Left renal pelvis (tissue), 4 donors: ENCODE data around the gene HACD4. TPM values are rescaled to one million over a fixed set of nuclear protein-coding genes. Genes with fewer than 3 reads are reported as not detected.

Experiments used
- DNase-seq, 4 donors: peaks; one replicate each; pipeline ENCODE4 v3.0.0-alpha.2; 2013; ENCODE audit warnings: low read depth in 4 of 4, low spot score in 3 of 4
- polyA plus RNA-seq, 4 donors: library from polyadenylated mRNA; unstranded; fragments of 120-200 nt; gene quantifications; one replicate each; pipeline ENCODE4 v1.2.1, GENCODE V29; 2013; ENCODE audit not compliant: insufficient read length in 4 of 4

HACD4 gene, protein sequence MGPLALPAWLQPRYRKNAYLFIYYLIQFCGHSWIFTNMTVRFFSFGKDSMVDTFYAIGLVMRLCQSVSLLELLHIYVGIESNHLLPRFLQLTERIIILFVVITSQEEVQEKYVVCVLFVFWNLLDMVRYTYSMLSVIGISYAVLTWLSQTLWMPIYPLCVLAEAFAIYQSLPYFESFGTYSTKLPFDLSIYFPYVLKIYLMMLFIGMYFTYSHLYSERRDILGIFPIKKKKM
- 1 to 10 TPM; 3.1 to 5.1 (median 3.4) TPM for polyA plus RNA-seq

DNA sequence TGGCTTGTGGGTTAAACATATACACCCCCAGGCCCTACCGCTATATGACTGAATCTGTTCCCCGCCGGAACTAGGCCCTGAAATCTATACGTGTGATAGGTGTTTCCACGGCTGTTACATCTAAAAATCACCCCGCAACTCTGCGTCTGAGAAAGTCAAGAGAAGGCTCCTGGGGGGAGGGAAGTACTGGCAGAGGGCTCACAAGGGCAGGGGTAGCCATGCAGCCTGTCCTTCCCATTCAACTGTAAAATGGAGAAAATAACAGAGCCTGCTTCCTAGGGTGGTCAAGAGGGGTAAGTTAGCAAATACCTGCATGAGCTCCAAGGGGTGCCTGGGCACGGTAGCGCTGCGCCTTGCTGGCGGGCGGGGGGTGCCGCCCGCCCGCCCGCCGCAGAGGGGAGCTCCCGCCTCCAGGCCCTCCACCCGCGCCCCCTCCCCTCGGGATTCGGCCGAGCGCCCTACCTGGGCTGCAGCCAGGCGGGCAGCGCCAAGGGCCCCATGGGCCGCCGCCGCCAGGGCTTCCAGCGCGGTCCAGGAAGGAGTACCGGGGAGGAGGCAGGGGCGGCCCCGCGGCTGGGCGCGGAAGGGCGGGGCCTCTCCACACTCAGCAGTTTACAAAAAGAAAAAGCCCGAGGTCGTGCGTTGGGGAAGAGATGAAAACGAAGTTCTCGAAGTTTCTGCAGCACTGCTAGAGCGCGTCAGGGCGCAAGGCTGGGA is at the start of gene HACD4:
TSS of gene HACD4 (minus strand) at position 550 of the 717 bp plus-strand sequence. CDS start at position 500, 50 bp downstream.
- peak; percentile 21 to 38 (median 30) for DNase-seq

DNA sequence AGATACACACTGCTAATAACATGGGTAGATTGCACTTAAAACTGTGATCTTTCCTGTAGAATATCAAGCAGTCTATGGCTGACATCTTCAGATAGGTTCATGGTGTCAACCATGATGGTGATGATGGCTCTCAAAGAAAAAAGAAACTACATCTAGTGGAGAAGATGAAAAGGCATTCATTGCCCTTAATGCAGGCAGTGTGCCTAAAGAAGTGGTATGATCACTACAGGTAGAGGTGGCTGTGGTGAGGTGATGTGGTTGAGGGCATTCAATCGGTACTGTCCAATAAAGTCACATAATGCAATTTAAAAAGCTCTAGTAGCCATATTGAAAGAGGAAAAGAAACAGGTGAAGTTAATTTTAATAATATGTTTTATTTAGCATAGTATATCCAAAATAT is 49.4 kb upstream of the HACD4 start:
- DNase-seq, result no peak

DNA sequence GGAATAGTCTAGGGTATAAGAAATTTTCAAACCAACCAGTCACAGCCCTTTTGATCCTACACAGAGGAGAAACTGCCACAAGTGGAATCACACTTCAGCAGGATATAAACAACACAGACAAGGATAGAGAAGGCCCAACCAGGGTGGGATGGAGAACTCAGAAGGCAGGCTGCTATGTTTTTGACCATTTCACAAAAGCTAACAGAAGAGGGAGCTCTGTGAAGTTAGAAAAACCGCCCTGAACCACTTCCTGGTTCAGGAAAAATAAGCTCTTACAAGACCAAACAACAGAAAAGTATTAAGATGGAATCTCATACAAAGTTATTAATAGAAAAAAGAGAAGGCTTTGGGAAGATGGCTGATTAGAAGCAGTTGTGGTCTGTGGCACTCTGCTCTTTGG is 47.3 kb upstream of the HACD4 start:
- no peak for DNase-seq

DNA sequence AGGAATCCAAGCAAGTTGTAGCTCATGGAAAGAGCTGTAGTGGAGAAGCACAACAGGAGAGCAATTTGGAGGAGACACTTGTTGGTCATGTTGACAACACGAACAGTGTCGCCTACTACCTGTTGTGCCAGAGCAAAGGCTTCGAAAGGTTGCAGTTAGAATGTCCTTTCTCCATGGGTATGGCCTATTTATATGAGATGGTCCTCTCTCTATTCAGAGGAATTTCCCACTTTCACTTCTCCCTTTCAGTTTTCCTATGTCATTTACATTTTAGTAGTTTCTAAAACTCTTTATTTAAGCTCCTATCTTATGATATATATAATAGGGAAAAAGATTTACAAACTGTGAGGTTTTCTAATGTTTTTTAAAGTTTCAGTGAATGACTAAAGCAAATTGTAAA is 46.3 kb upstream of the HACD4 start, which contains the start of gene IFNB1:
TSS of gene IFNB1 (minus strand) at position 162 of the 400 bp plus-strand sequence. CDS start at position 89, 73 bp downstream.
- DNase-seq, result no peak

DNA sequence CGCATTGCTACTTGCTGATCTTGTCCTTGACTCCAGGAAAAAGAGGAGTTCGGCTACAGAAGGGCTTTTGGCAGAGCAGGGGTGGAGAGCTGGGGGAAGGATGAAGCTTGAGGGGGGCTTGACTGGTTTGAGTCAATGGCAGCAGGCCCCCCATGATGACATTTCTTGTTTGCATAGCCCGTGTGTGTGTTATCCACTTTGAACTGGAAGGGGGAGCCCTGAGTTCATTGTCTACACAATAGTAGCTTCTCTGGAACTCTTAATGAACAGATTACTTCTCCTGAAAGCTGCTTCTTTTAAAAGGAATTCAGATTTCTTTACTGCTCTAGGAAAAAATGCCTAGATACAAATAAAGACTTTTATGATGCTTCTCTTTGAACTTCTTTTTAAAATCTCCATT is 44.0 kb upstream of the HACD4 start:
- DNase-seq, result no peak

DNA sequence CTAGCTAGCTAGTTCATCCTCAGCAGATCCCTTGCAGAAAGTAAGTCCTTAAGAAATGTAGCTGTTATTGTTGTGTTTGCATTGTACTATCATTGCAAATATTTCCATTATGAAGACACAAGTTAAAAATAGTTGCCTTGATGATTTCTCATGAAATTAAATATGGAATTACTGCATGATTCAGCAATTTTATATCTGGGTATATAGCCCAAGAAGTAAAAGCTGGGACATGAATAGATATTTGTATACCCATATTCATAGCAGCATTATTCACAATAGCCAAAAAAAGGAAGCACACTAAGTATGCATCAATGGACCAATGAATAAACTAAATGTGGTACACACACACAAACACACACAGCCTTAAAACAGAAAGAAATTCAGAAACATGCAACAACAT is 39.5 kb upstream of the HACD4 start:
- DNase-seq, result no peak

DNA sequence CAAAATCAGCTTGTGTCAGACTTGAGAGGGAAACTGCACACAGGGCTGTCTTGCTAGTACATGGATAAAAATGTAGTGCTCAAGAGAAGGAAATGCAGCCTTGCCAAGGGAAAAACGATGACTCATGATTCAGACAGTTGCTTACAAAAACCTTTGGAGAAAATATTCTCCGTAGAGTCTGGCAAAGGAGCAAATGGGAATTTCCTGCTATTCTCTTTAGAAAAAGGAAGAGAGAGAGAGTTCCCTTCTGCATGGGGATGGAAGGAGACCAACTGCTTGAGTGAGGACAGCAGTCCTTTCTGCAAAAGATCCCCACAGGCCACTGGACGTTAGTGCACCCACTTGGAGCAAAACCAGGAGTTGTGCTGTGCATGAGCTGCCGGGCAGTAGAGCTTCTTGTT is 38.7 kb upstream of the HACD4 start:
- peak; percentile 8 to 26 (median 12) for DNase-seq

DNA sequence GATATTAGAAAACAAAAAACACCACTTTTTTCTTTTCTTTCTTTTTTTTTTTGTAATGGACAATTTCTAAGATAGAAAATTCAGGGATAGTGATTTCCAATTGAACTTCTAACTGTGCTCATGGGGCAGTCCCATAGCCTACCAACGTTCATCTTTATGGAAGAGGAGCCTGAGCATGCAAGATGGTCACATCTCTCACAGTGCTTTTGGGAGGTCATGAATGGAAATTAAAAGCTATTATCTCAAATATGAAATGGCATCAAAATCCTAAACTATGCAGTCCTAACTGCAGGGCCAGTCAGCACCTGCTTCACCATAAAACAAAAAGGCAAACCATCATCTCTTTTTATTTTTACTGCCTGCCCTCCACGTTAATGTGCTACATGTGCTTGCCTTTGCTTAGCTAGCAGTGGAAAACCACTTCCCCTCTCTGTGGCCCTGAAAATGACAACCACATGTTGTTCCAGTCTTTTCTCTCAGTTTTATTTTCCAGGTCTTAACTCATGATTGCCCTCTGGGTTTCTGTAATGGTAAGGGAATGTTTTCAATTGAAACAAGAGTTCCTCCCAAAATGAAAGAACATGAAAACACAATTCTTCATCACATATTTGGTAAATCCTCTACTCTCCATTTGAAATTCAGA is 29.6 kb upstream of the HACD4 start:
- DNase-seq, result no peak

DNA sequence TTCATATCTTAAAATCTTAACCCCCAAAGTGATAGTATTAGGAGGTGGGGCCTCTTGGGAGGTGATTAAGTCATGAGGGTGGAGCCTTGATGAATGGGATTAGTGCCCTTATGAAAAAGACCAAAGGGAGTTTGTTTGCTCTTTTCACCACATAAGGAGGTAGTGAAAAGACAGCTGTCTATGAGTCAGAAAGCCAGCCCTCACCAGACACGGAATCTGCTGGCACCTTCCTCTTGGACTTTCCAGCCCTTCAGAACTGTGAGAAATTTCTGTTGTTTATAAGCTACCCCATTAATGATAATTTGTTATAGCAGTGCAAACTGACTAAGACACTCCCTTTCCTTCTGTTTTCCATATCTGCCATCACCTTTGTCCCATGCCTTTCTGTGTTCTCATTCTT is 25.5 kb upstream of the HACD4 start:
- no peak for DNase-seq

DNA sequence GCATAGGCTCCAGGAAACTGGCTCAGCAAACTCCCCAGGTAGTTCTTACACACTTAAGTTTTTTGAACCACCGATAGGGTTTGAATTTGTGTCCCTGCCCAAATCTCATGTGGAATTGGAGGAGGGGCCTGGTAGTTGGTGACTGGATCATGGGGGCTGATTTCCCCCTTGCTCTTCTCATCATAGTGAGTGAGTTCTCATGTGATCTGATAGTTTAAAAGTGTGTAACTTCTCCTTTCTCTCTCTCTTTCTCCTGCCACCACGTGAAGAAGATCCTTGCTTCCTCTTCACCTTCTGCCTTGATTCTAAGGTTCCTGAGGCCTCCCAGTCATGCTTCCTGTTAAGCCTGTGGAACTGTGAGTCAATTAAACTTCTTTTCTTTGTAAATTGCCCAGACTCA is 22.4 kb upstream of the HACD4 start:
- DNase-seq, result no peak

DNA sequence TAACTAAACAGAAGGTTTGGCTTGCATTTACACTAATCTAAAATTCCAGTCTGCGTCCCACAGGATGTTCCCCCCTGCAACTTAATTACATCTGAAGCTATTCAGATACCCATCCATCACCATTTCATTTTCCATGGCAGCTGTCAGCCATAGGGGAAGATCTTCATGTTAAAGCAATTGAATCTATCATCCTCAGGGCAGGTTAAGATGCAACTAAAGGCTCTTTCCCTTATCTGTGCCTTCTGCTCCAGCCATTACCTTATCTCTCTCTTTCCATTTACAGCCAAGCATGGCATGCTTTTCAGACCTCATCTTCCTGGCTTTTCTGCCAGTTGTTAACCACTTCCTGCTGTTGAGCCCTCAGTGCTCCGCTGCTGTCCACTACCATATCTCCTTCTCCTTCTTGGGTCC is 15.8 kb upstream of the HACD4 start:
- no peak for DNase-seq

DNA sequence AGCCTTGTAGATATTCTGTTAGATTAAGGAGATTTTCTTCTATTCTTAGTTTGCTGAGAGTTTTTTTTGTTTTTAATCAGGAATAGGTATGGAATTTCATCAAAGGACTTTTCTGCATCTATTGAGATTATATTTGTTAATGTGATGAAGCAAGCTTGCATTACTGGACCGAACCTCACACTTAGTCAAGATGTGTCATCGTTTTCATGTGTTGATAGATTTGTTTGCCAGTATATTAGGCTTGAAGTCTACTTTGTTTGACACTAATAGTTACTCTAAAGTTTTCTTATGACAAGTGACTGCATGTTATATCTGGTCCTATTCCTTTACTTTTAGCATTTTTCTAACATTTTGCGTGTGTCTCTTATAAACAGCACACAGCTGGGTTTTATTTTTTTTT is 12.4 kb upstream of the HACD4 start:
- no peak for DNase-seq

DNA sequence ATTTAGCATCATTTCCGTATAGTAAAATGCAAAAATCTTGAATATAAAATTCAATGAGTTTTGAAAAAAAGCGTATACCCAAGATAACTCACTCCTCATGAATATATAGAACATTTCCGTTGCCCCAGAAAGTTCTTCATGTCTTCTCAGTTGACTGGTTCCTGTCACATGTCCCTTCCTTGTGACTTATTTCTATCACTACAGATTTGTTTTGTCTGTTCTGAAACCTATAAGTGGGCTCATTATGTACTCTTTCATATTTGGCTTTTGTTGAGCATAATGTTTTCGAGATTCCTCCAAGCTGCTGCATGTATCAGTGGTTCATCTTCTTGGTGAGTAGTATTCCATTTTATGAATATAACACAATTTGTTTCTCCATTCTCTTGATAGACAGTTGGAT is 11.0 kb upstream of the HACD4 start:
- DNase-seq, result no peak

DNA sequence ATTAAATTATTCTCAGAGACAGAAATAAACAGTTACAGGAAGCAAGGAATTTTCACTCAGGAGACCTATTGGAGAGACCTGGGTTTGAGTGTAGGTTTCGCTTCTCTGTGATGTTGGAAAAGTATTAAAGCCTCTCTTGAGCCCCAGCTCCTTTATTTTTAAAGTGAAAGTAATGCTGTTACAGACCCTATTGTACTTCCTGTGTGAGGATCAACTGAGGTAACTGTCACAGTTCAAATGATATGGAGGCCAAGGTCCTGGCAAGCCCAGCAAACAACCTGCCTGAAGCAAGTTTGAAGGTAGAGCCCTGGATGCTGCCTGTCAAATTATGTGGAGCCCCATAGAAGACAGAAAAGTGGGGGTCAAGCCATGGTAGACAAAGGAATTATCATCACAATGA is 7.9 kb upstream of the HACD4 start:
- no peak for DNase-seq

DNA sequence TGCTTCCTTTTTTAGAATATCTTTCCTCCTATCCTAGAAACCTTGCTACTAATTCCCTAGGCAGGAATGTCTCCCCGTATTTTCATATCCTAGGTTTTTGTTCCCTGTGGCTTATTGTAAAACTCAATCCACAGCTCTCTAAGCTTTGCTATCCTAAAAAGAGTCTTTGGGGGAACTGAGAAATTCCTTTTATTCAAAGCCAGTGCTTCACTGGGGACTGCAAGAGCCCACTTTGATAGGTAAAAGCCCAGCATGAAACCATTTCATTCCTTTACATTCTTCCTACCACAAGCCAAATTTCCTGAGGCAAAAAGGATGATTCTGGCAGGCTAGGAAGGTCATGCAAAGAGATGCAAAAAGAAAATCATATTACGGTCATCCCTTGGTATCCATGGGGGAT is 5.8 kb upstream of the HACD4 start:
- no peak for DNase-seq

DNA sequence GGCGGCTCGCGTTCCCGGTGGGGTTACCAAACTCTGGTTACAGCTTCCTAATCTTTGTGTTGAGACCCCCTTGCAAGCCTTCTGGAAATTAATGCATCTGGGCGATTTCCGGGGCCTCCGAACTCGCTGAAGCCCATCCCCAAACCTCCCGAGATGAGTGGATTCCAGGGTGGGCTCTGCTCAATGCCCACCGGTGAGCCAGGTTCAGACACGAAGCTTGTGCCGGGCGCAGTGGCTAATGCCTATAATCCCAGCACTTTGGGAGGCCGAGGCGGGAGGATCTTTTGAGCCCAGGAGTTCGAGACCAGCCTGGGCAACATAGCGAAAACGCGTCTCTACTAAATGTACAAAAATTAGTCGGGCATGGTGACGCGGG is 356 bp upstream of the HACD4 start:
- no peak for DNase-seq

DNA sequence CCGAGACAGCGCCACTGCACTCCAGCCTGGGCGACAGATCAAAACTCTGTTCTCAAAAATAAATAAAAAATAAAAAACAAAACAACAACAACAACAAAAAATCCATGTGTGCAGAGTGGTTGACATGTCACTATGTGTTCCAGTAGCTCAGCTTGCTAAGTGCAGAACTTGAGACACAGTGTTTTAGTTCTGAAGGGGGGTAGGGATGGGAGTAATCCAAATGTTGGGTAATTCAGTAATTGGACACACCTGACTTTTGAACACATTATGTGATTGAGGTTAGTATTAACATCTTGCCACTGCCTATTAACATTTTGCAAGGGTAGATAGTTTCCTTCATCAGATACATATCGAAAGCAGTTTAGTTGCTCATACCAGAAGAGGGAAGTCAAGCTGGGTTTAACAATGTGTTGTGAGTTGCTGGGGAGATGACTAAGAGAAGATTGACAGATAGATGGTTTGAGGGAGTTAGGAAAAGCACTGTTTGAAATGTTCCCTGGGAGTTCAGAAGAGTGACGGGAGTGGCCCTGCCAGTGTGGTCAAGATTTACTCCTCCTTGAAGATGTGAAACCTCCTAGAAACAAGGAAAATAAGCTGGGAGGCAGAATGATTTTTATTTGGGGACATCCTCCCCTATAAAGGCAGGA is 928 bp downstream of the HACD4 start:
- peak in 1 of 4 donors; percentile 8 for DNase-seq

DNA sequence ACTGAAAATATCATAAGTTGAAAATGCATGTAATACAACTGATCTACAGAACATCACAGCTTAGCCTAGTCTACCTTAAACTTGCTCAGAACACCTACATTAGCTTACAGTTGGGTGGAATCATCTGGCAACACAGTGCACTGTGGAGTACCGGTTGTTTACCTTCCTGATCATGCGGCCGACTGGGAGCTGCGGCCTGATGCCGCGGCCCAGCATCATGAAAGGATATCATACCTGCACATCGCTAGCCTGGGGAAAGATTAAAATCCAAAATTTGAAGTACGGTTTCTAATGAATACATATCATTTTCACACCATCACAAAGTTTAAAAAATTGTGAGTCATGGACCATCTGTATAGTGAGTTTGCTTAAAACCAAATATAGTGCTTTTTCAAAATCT is 1.8 kb downstream of the HACD4 start:
- no peak for DNase-seq

DNA sequence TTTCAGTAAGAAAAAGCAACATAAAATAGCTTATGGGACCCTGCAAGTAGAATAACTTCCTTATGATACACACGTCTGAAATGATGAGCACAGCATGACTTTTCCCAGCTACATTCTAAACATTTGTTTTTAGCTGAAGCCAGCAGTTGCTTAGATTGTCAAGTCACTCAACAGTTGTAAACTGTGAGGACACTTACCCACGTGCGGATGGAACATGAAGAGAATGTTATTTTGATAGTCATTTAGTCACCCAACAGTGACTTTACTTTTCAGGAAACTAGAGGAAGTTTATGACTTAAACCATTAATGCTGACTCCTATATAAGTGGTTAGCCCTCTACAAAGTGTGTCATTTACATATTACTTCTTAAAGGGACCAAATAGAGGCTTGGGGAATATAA is 3.0 kb downstream of the HACD4 start:
- DNase-seq, result no peak

DNA sequence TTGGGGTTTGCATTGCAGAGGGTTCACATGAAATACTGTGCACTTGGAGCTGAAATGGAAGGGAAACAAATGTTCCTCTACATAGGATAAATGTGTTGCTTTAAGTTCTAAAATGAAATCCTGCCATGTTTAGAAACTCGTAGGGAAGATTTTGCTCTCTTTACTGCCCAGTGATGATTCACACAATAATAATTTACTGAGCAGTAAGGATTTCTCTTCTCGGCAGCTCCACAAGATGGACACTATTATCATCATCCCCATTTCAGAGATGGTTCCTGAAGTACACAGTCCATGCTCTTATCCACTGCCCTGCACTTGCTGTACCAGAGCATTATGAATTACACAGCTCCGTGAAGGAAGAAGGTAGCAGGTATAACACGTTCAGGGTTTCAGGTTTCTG is 4.1 kb downstream of the HACD4 start:
- DNase-seq, result no peak

DNA sequence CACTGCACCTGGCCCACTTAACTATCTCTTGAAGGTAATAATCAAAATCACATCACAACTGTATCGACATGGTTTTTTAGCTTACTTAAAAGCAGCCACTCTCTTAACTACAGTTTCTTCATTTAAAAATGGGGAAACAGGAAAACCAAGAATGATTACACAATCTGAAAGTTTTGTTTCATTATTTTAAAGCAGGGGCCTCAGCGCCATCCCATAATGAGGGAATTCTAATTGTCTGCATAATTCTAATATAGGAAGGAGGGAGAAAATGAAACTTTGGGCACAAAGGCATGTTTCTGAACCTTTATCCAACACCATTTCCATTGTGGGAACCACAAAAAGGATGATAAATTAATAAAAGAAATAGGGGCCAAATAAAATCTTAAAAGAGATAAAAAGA is 7.6 kb downstream of the HACD4 start:
- DNase-seq, result no peak
